IMR-90 (cell line): ENCODE measurements around the gene ASPA. TPM values are rescaled to one million over a fixed set of nuclear protein-coding genes. Genes with fewer than 3 reads are reported as not detected.

Experiments used
- ATAC-seq: fragments of 200-7000 bp; cut with Tn5 transposase; 2 replicates; pipeline ENCODE4 v1.9.1; 2020; ENCODE audit warnings: low read depth, mild to moderate bottlenecking, moderate library complexity
- BruUV-seq: library from RNA; stranded (reverse); fragments of 400-500 nt; replicated peaks from 2 replicates; lab custom pipeline; 2021; lab: Mats Ljungman, UMichigan
- CTCF ChIA-PET: fragments of 300-600 bp; formaldehyde crosslinking; extraction: SDS; loops from one replicate; lab custom pipeline; 2021; ENCODE audit warnings: antibody characterized with exemption; lab: Yijun Ruan, JAX
- POLR2A ChIA-PET: fragments of 300-600 bp; sonication (Branson Sonifier 250); formaldehyde crosslinking; loops from one replicate; lab custom pipeline; 2022; ENCODE audit warnings: antibody characterized with exemption; ENCODE audit not compliant: unreplicated experiment; lab: Charles Lee
- DNase-seq: peaks from one replicate; pipeline ENCODE4 v3.0.0; 2013
- H2AFZ ChIP-seq: replicated peaks from 2 replicates; pipeline ENCODE3; 2013; ENCODE audit warnings: low read length, mild to moderate bottlenecking; ENCODE audit not compliant: poor library complexity
- H2AK5ac ChIP-seq: 2 replicates; pipeline ENCODE4 v1.6.1; 2013; ENCODE audit warnings: low read depth, low read length, inconsistent platforms
- H2AK9ac ChIP-seq: replicated peaks from 2 replicates; pipeline ENCODE3; 2013; ENCODE audit warnings: mild to moderate bottlenecking, low read depth, low read length, moderate library complexity; ENCODE audit not compliant: poor library complexity
- H2BK120ac ChIP-seq: 2 replicates; pipeline ENCODE4 v1.6.1; 2013; ENCODE audit warnings: low read depth, low read length, inconsistent platforms
- H2BK15ac ChIP-seq: 3 replicates; pipeline ENCODE4 v1.6.1; 2013; ENCODE audit warnings: low read depth, low read length, inconsistent platforms
- H2BK20ac ChIP-seq: 2 replicates; pipeline ENCODE4 v1.6.1; 2013; ENCODE audit warnings: low read depth, mild to moderate bottlenecking, inconsistent platforms, low read length, moderate library complexity
- H2BK5ac ChIP-seq: 2 replicates; pipeline ENCODE4 v1.6.1; 2013; ENCODE audit warnings: mild to moderate bottlenecking, low read depth, low read length, inconsistent platforms; ENCODE audit not compliant: poor library complexity, severe bottlenecking
- H3K14ac ChIP-seq: replicated peaks from 2 replicates; pipeline ENCODE4 v1.6.1; 2013; ENCODE audit warnings: low read depth, low read length, inconsistent platforms
- H3K18ac ChIP-seq: 2 replicates; pipeline ENCODE4 v1.6.1; 2013; ENCODE audit warnings: low read depth, low read length, control low read depth
- H3K23ac ChIP-seq: 2 replicates; pipeline ENCODE4 v1.6.1; 2013; ENCODE audit warnings: low read depth, low read length, inconsistent platforms
- H3K27ac ChIP-seq: 2 replicates; pipeline ENCODE4 v1.5.1; 2013; ENCODE audit warnings: mild to moderate bottlenecking, control low read depth, low read length; ENCODE audit not compliant: insufficient read depth
- H3K27me3 ChIP-seq: 2 replicates; pipeline ENCODE4 v1.6.1; 2013; ENCODE audit warnings: low read length; ENCODE audit not compliant: control insufficient read depth, insufficient read depth
- H3K36me3 ChIP-seq: 2 replicates; pipeline ENCODE4 v1.6.1; 2013; ENCODE audit warnings: low read length, mixed read lengths; ENCODE audit not compliant: control insufficient read depth, insufficient read depth
- H3K4ac ChIP-seq: 2 replicates; pipeline ENCODE4 v1.6.1; 2013; ENCODE audit warnings: low read depth, low read length, inconsistent platforms
- H3K4me1 ChIP-seq: 2 replicates; pipeline ENCODE4 v1.6.1; 2013; ENCODE audit warnings: low read length, mixed read lengths; ENCODE audit not compliant: control insufficient read depth, insufficient read depth
- H3K4me2 ChIP-seq: 2 replicates; pipeline ENCODE4 v1.6.1; 2013; ENCODE audit warnings: low read depth, mild to moderate bottlenecking, control low read depth, low read length, moderate library complexity
- H3K4me3 ChIP-seq: 2 replicates; pipeline ENCODE4 v1.5.1; 2013; ENCODE audit warnings: low read depth, mild to moderate bottlenecking, control low read depth, low read length, moderate library complexity; ENCODE audit not compliant: insufficient read depth
- H3K56ac ChIP-seq: 2 replicates; pipeline ENCODE4 v1.6.1; 2013; ENCODE audit warnings: low read length, inconsistent platforms; ENCODE audit not compliant: insufficient read depth; ENCODE audit errors: extremely low read depth
- H3K79me1 ChIP-seq, 2 experiments: 2 replicates each; pipeline ENCODE4 v1.6.1; 2013; ENCODE audit warnings: low read length in 2 of 2, inconsistent platforms in 1 of 2, low read depth in 1 of 2
- H3K9ac ChIP-seq: 2 replicates; pipeline ENCODE4 v1.6.1; 2013; ENCODE audit warnings: low read depth, low read length, control low read depth
- H3K9me1 ChIP-seq: 2 replicates; pipeline ENCODE4 v1.6.1; 2013; ENCODE audit warnings: low read length, inconsistent platforms; ENCODE audit not compliant: insufficient read depth
- H3K9me3 ChIP-seq: 2 replicates; pipeline ENCODE4 v1.6.1; 2013; ENCODE audit warnings: low read length; ENCODE audit not compliant: control insufficient read depth, insufficient read depth
- H4K20me1 ChIP-seq: 2 replicates; pipeline ENCODE4 v1.6.1; 2013; ENCODE audit warnings: low read length, inconsistent platforms; ENCODE audit not compliant: insufficient read depth
- H4K5ac ChIP-seq: 2 replicates; pipeline ENCODE4 v1.6.1; 2013; ENCODE audit warnings: mild to moderate bottlenecking, low read depth, low read length, control low read depth
- H4K8ac ChIP-seq, 2 experiments: 2 replicates each; pipeline ENCODE4 v1.6.1; 2013; ENCODE audit warnings: low read depth in 2 of 2, low read length in 2 of 2, control low read depth in 1 of 2, inconsistent platforms in 1 of 2
- H4K91ac ChIP-seq: 2 replicates; pipeline ENCODE4 v1.6.1; 2013; ENCODE audit warnings: low read depth, low read length, inconsistent platforms; ENCODE audit not compliant: insufficient read depth
- BHLHE40 ChIP-seq: fragments of 150-350 bp; IDR thresholded peaks from 2 replicates; pipeline ENCODE4 v1.6.1; 2016; ENCODE audit warnings: mild to moderate bottlenecking, low read depth, low read length
- CEBPB ChIP-seq: IDR thresholded peaks from 2 replicates; pipeline ENCODE4 v1.6.1; 2012; ENCODE audit warnings: low read depth, low read length, improper control_type of control experiment
- CHD1 ChIP-seq: IDR thresholded peaks from 2 replicates; pipeline ENCODE4 v1.6.1; 2012; ENCODE audit warnings: low read depth, low read length, improper control_type of control experiment
- CTCF ChIP-seq: conservative IDR thresholded peaks from 2 replicates; pipeline ENCODE4 v1.5.1; 2012; ENCODE audit warnings: mild to moderate bottlenecking, low read depth, low read length, improper control_type of control experiment
- ELK1 ChIP-seq: fragments of 150-350 bp; IDR thresholded peaks from 2 replicates; pipeline ENCODE4 v1.6.1; 2016; ENCODE audit warnings: low read depth, mild to moderate bottlenecking, low read length, moderate library complexity, borderline replicate concordance
- FOS ChIP-seq: fragments of 150-350 bp; IDR thresholded peaks from 2 replicates; pipeline ENCODE4 v1.6.1; 2016; ENCODE audit warnings: low read depth, low read length
- MAFK ChIP-seq: IDR thresholded peaks from 2 replicates; pipeline ENCODE4 v1.6.1; 2012; ENCODE audit warnings: low read depth, low read length, improper control_type of control experiment
- MAZ ChIP-seq: IDR thresholded peaks from 2 replicates; pipeline ENCODE4 v1.6.1; 2012; ENCODE audit warnings: low read depth, mild to moderate bottlenecking, low read length, improper control_type of control experiment, moderate library complexity, borderline replicate concordance
- MXI1 ChIP-seq: IDR thresholded peaks from 2 replicates; pipeline ENCODE4 v1.6.1; 2012; ENCODE audit warnings: low read depth, mild to moderate bottlenecking, low read length, moderate library complexity, borderline replicate concordance
- NFE2L2 ChIP-seq: fragments of 150-350 bp; IDR thresholded peaks from 2 replicates; pipeline ENCODE4 v1.6.1; 2016; ENCODE audit warnings: low read depth, mild to moderate bottlenecking, low read length
- POLR2A ChIP-seq: IDR thresholded peaks from 2 replicates; pipeline ENCODE4 v1.6.1; 2012; ENCODE audit warnings: mild to moderate bottlenecking, low read depth, low read length
- RAD21 ChIP-seq: IDR thresholded peaks from 2 replicates; pipeline ENCODE4 v1.6.1; 2012; ENCODE audit warnings: low read length, improper control_type of control experiment
- RCOR1 ChIP-seq: IDR thresholded peaks from 2 replicates; pipeline ENCODE4 v1.6.1; 2012; ENCODE audit warnings: mild to moderate bottlenecking, low read length, improper control_type of control experiment; ENCODE audit not compliant: insufficient replicate concordance
- RFX5 ChIP-seq: IDR thresholded peaks from 2 replicates; pipeline ENCODE4 v1.8.0; 2012; ENCODE audit warnings: low read depth, mild to moderate bottlenecking, low read length, moderate library complexity
- SMC3 ChIP-seq: fragments of 150-350 bp; IDR thresholded peaks from 2 replicates; pipeline ENCODE4 v1.6.1; 2016; ENCODE audit warnings: low read depth, mild to moderate bottlenecking, antibody characterized with exemption, low read length, moderate library complexity
- WGBS, 2 experiments: methylation state at CpG; one replicate each; pipeline versions ENCODE4 v1.1.5 to v1.1.7; 2013; ENCODE audit warnings: missing lambda C conversion rate in 2 of 2; ENCODE audit not compliant: insufficient read length in 1 of 2; ENCODE audit errors: extremely low coverage in 2 of 2; 5-methylcytosine and 5-hydroxymethylcytosine counted together
- dilution Hi-C: fragments of 300-500 bp; cut with HindIII; formaldehyde crosslinking; loops from one replicate; pipeline ENCODE4 v1.14.3; 2018; ENCODE audit warnings: low sequenced_read_pairs; ENCODE audit not compliant: unreplicated experiment
- in situ Hi-C: fragments of 300-500 bp; cut with MboI; formaldehyde crosslinking; loops from 3 replicates; pipeline ENCODE4 v1.14.3; 2019; ENCODE audit warnings: low sequenced_read_pairs, inconsistent platforms, mixed read lengths
- intact Hi-C: fragments of 100-400 bp; cut with micrococcal nuclease; formaldehyde crosslinking; loops from 2 replicates; pipeline ENCODE4 v1.10.0; 2022
- polyA plus RNA-seq, 3 experiments: library from polyadenylated mRNA; depleted of rRNA; stranded (reverse); fragments of >200 nt; gene quantifications; 2 replicates each; pipeline ENCODE4 v1.2.3, GENCODE V29; 2012; ENCODE audit warnings: low replicate concordance in 1 of 3
- total RNA-seq: library from RNA; depleted of rRNA; stranded (reverse); fragments of >200 nt; gene quantifications from 2 replicates; pipeline ENCODE4 v1.2.3, GENCODE V29; 2012
- TF ChIP-seq, protein P1 (sequence below): fragments of 150-350 bp; IDR thresholded peaks from 2 replicates; pipeline ENCODE4 v1.6.1; 2017; ENCODE audit warnings: mild to moderate bottlenecking, antibody characterized with exemption, low read length, low read depth

Gene ASPA
- total and polyA plus RNA-seq, 2 of the 4 experiments (the other 2 are of a cell fraction) = 0.02 TPM; not detected in 1

- POLR2A ChIA-PET = no interaction called here
- Histone ChIP-seq H4K20me1 (no peaks in the 10 kb centered on the region), H3K79me1 (no peaks in the 10 kb centered on the region), H4K91ac (no peak overlapping the region), H3K4me2 (no peak overlapping the region), H3K18ac (no peak overlapping the region), H2AK5ac (no peak overlapping the region), H3K14ac (no peak overlapping the region), H3K9me3 (no peaks in the 10 kb centered on the region), H2AFZ (no peak overlapping the region), H3K27ac (no peak overlapping the region), H2BK120ac (no peak overlapping the region), H3K4me1 (no peaks in the 10 kb centered on the region), H2BK20ac (no peak overlapping the region), H4K8ac (no peak overlapping the region), H3K9me1 (no peaks in the 10 kb centered on the region), H4K5ac (no peak overlapping the region), H3K23ac (no peak overlapping the region), H2BK5ac (no peak overlapping the region), H3K36me3 (no peaks in the 10 kb centered on the region), H2BK15ac (no peak overlapping the region), H3K27me3 (no peaks in the 10 kb centered on the region), H3K56ac (no peak overlapping the region), H3K4ac (no peak overlapping the region), H3K9ac (no peak overlapping the region), H3K4me3 (no peak overlapping the region), H2AK9ac (no peak overlapping the region)
- TF ChIP-seq MAFK = no peak
- no peak for TF ChIP-seq POLR2A
- TF ChIP-seq ELK1 = no peak
- TF ChIP-seq CEBPB = no peak
- no peak for TF ChIP-seq RCOR1
- no peak for TF ChIP-seq MXI1
- no peak for TF ChIP-seq CHD1
- TF ChIP-seq NFE2L2 = no peak
- no peak for TF ChIP-seq RAD21
- no peak for TF ChIP-seq MAZ
- TF ChIP-seq FOS = no peak
- no peak for TF ChIP-seq SMC3
- no peak for TF ChIP-seq BHLHE40
- TF ChIP-seq CTCF = no peak
- no peak for TF ChIP-seq RFX5
- TF ChIP-seq, protein P1, sequence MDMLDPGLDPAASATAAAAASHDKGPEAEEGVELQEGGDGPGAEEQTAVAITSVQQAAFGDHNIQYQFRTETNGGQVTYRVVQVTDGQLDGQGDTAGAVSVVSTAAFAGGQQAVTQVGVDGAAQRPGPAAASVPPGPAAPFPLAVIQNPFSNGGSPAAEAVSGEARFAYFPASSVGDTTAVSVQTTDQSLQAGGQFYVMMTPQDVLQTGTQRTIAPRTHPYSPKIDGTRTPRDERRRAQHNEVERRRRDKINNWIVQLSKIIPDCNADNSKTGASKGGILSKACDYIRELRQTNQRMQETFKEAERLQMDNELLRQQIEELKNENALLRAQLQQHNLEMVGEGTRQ = no peak
- whole genome bisulfite sequencing, 2 experiments = no CpG with 5 or more reads among the region's 1 CpG
- dilution Hi-C loops (no loop called here), in situ Hi-C loops (no loop called here), intact Hi-C loops (no loop called here)
- no peak for ATAC-seq
- BruUV-seq = no TSS peak
- CTCF ChIA-PET = no interaction called here
- no peak for DNase-seq
Observed at GRCh38 chr17:3503285-3503684, 27.5 kb downstream of the ASPA start.
